HG03060 (cell line): ENCODE measurements around the gene CST11.

Experiments used
- ATAC-seq: cut with Tn5 transposase; IDR thresholded peaks from one replicate; pipeline ENCODE4 v1.9.1; 2021; ENCODE audit warnings: low read depth, moderate number of reproducible peaks; ENCODE audit not compliant: unreplicated experiment

CST11 gene

GRCh38 chr20:23455639-23456038 lies 3.0 kb upstream of the CST11 start:
- no peak for ATAC-seq

- ATAC-seq = no peak
Observed at GRCh38 chr20:23454816-23455215, 2.1 kb upstream of the CST11 start.

- no peak for ATAC-seq
Observed at GRCh38 chr20:23453549-23454543, 1.2 kb upstream of the CST11 start.

GRCh38 chr20:23451956-23452487 lies 654 bp downstream of the CST11 start:
- ATAC-seq = no peak

GRCh38 chr20:23450877-23451276 lies 1.8 kb downstream of the CST11 start:
- no peak for ATAC-seq

GRCh38 chr20:23449421-23449820 lies 3.3 kb downstream of the CST11 start:
- ATAC-seq = no peak

GRCh38 chr20:23448167-23448566 lies 4.5 kb downstream of the CST11 start:
- ATAC-seq = no peak

GRCh38 chr20:23446505-23446904 lies 6.2 kb downstream of the CST11 start:
- no peak for ATAC-seq

GRCh38 chr20:23445596-23446217 lies 7.0 kb downstream of the CST11 start:
- ATAC-seq = no peak

GRCh38 chr20:23444859-23445258 lies 7.8 kb downstream of the CST11 start:
- no peak for ATAC-seq

- no peak for ATAC-seq
Observed at GRCh38 chr20:23442436-23442835, 10.2 kb downstream of the CST11 start.

- ATAC-seq = peak; percentile 57
Observed at GRCh38 chr20:23441850-23442313, 10.8 kb downstream of the CST11 start.

GRCh38 chr20:23440004-23440403 lies 12.7 kb downstream of the CST11 start:
- ATAC-seq = no peak

- ATAC-seq = no peak
Observed at GRCh38 chr20:23438661-23439060, 14.0 kb downstream of the CST11 start.

GRCh38 chr20:23437126-23437899 lies 15.4 kb downstream of the CST11 start:
- ATAC-seq = no peak

- no peak for ATAC-seq
Observed at GRCh38 chr20:23436681-23437080, 16.0 kb downstream of the CST11 start.

GRCh38 chr20:23435626-23436539 lies 16.8 kb downstream of the CST11 start:
- ATAC-seq = no peak

GRCh38 chr20:23434521-23435313 lies 18.0 kb downstream of the CST11 start:
- ATAC-seq = no peak

- ATAC-seq = no peak
Observed at GRCh38 chr20:23433628-23434027, 19.0 kb downstream of the CST11 start.
